ENCODE measurements around the gene ENO3. TPM values are rescaled to one million over a fixed set of nuclear protein-coding genes. Genes with fewer than 3 reads are reported as not detected.

Gene ENO3
- total RNA-seq, 2 experiments from 2014 or later, result 31.3 to 34.0 TPM

DNA sequence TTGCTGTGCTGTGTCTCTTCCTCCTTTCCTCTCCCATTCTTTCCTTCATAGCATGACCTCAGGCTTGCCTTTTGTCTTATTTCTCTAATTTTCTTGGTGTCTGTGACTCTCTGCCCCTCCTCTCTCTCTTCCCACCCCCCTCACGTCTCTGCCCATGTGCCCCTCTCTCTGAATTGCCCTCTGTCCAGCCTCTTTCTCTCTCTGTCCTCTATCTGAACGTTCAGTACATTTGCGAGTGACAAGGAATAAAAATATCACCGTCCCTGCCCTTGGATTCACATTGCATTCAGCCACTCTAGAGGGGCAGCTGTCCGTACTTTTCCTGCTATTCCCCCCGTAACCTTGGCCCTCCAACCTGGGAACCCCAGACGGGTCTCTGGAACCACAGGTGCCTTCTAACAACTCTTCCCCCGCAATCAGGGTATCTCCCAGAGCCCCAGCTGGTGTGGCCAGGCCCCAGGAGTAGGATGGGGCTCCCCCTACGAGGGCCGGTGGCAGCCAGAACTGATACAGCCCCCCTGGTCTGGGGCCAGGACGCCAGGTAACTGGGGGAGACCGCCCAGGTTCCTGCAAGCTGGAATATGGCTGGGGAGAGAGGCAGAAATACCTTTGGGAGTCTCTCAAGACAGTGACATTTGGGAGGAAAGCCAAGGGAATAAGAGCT is 48.6 kb downstream of the ENO3 start:
- Mint-ChIP-seq H3K27ac (no peak overlapping the region), H3K4me3 (peak overlapping the region; percentile 79), H3K9me3 (no peaks in the 10 kb centered on the region), H3K36me3 (ENCODE audit: low read depth) (peaks cover 24% of the 10 kb centered on the region), H3K27me3 (peaks cover 1% of the 10 kb centered on the region), H3K4me1 (ENCODE audit: low read depth) (peaks cover 17% of the 10 kb centered on the region)
- no peak for ATAC-seq
- DNase-seq, result no peak
- no peak for TF ChIP-seq CTCF (IDR thresholded peaks at IDR 0.05)
- intact Hi-C loops (cut with micrococcal nuclease), result no loop called here
- POLR2A ChIA-PET, result interaction anchor here (1.0 to 1.5 kb wide), 4 partner anchors 9 to 35 kb away, joined by 3 to 4 read pairs (median 4); partner anchors contain the start of gene SLC52A1
- CTCF ChIA-PET, result interaction anchor here (0.7 to 1.2 kb wide), 3 partner anchors 62 to 91 kb away, joined by 3 to 4 read pairs (median 3); no protein-coding TSS in a partner anchor

DNA sequence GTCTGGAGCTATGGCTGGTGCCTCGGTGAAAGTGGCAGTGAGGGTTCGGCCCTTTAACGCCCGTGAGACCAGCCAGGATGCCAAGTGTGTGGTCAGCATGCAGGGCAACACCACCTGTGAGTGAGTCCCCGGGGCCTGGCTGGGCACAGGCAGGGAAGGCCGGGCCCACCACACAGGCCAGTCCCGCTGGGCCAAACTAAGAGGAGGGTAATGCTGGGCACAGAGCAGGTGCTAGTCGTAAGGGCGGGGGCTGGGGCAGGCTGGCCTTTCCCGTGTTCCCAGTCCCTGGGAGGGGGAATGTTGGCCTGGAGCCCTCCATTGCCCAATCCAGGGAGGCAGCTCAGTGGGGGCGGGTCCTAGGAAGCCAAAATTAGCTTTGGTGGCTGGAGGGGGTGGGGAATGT is 49.3 kb downstream of the ENO3 start:
- peaks cover 26% of the 10 kb centered on the region for H3K36me3 Mint-ChIP-seq (ENCODE audit: low read depth)
- no peak overlapping the region for H3K4me3 Mint-ChIP-seq
- intact Hi-C loops (cut with micrococcal nuclease), result no loop called here
- H3K27ac Mint-ChIP-seq, result no peak overlapping the region
- peaks cover 15% of the 10 kb centered on the region for H3K4me1 Mint-ChIP-seq (ENCODE audit: low read depth)
- peaks cover 1% of the 10 kb centered on the region for H3K27me3 Mint-ChIP-seq
- no peaks in the 10 kb centered on the region for H3K9me3 Mint-ChIP-seq
- DNase-seq (no peak), ATAC-seq (no peak)
- ChIA-PET POLR2A (interaction anchor here (1.1 to 1.5 kb wide), 3 partner anchors 10 to 18 kb away, joined by 3 to 4 read pairs (median 4); no protein-coding TSS in a partner anchor), CTCF (interaction anchor here (0.9 to 1.2 kb wide), 3 partner anchors 62 to 119 kb away, joined by 3 to 4 read pairs (median 3); no protein-coding TSS in a partner anchor)
- TF ChIP-seq CTCF (IDR thresholded peaks at IDR 0.05), result no peak

DNA sequence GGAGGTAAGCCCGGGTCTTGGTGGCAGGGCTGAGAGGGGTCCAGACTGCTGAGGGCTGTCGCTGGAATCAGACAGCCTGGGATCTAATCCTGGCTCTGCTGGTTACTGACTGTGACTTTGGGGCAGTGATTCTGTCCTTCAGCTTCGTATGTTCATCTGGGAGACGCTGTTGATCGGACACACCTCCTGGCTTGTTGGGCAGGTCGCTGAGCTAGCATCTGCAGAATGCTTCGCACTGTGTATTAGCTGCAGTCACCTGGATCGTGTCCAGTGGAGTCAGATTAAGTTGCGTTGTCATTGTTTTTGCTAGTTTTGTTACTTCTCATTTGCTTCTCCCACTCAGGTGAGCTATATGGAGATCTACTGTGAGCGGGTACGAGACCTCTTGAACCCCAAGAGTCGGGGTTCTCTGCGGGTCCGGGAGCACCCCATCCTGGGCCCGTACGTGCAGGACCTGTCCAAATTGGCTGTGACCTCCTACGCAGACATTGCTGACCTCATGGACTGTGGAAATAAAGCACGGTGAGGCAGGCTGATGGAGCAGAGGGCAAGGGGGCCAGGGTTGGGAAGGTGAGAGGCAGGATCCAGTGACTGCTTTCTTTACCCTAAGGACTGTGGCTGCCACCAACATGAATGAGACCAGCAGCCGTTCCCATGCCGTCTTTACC is 51.3 kb downstream of the ENO3 start:
- intact Hi-C loops (cut with micrococcal nuclease), result no loop called here
- CTCF ChIA-PET, result no interaction called here
- Mint-ChIP-seq H3K9me3 (no peaks in the 10 kb centered on the region), H3K4me1 (ENCODE audit: low read depth) (peaks cover 9% of the 10 kb centered on the region), H3K27ac (no peak overlapping the region), H3K4me3 (no peak overlapping the region), H3K36me3 (ENCODE audit: low read depth) (peaks cover 35% of the 10 kb centered on the region), H3K27me3 (no peaks in the 10 kb centered on the region)
- ATAC-seq (no peak), DNase-seq (no peak)
- POLR2A ChIA-PET, result interaction anchor here (0.7 to 0.9 kb wide), 2 partner anchors 14 to 15 kb away, joined by 3 to 4 read pairs; no protein-coding TSS in a partner anchor
- TF ChIP-seq CTCF (IDR thresholded peaks at IDR 0.05), result no peak

DNA sequence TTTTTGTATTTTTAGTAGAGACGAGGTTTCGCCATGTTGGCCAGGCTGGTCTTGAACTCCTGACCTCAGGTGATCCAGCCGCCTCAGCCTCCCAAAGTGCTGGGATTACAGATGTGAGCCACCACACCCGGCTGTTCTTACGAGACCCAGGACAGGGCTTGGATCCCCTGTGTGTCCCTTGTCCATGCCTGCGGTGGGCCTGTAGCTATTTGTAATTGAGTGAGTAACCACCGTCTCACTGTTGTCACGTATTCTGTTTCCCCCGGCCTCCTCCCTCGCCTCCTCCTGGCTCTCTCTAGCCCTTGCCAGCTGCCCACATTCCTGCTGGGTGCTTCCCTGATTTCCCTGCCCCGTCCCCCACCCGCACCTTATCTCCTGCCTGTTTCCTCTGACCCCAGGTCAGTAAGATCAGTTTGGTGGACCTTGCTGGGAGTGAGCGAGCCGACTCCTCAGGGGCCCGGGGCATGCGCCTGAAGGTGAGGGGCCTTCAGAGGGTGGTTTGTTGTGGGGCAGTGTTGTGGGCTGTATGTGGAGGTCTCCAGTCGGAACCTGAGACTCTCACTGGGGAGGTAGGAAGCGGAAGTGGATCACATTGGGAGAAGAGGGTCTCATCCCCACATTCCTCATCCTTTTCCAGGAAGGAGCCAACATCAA is 52.4 kb downstream of the ENO3 start:
- DNase-seq (no peak), ATAC-seq (no peak)
- POLR2A ChIA-PET, result no interaction called here
- H3K36me3 Mint-ChIP-seq (ENCODE audit: low read depth), result peaks cover 42% of the 10 kb centered on the region
- no peaks in the 10 kb centered on the region for H3K27me3 Mint-ChIP-seq
- no peak for TF ChIP-seq CTCF (IDR thresholded peaks at IDR 0.05)
- no peak overlapping the region for H3K27ac Mint-ChIP-seq
- peaks cover 9% of the 10 kb centered on the region for H3K4me1 Mint-ChIP-seq (ENCODE audit: low read depth)
- intact Hi-C loops (cut with micrococcal nuclease), result no loop called here
- CTCF ChIA-PET, result no interaction called here
- no peak overlapping the region for H3K4me3 Mint-ChIP-seq
- no peaks in the 10 kb centered on the region for H3K9me3 Mint-ChIP-seq

Small RNA genes lying within 50 kb of the gene (microRNA-seq; reads per million reads assigned to microRNA genes)
- gene MIR6864 (ENCODE audit: borderline microRNAs expressed, borderline replicate concordance) (not detected), gene MIR6865 (ENCODE audit: borderline microRNAs expressed, borderline replicate concordance) (not detected)

Other genes starting within 250 kb of the ENO3 start
- gene PELP1, start 247.0 kb upstream of the ENO3 start, total RNA-seq, result 100 to 1,000 TPM; 108 to 117 TPM
- 100 to 1,000 TPM; 163 to 176 TPM for gene ARRB2, start 240.5 kb upstream of the ENO3 start, total RNA-seq
- 10 to 100 TPM; 19.0 to 23.8 TPM for gene MED11, start 219.7 kb upstream of the ENO3 start, total RNA-seq
- gene ZMYND15, start 211.3 kb upstream of the ENO3 start, total RNA-seq, result not detected
- gene CXCL16, start 211.2 kb upstream of the ENO3 start, total RNA-seq, result 1 to 10 TPM; 2.0 to 2.5 TPM
- gene TM4SF5, start 179.2 kb upstream of the ENO3 start, total RNA-seq, result not detected
- not detected for gene VMO1, start 164.8 kb upstream of the ENO3 start, total RNA-seq
- gene GLTPD2, start 162.2 kb upstream of the ENO3 start, total RNA-seq, result not detected
- 100 to 1,000 TPM; 131 to 139 TPM for gene PSMB6, start 155.0 kb upstream of the ENO3 start, total RNA-seq
- 1 to 10 TPM; 6.2 to 6.8 TPM for gene PLD2, start 144.0 kb upstream of the ENO3 start, total RNA-seq
- 10 to 100 TPM; 50.8 to 51.5 TPM for gene MINK1, start 117.8 kb upstream of the ENO3 start, total RNA-seq
- 1 to 10 TPM; 3.0 to 3.6 TPM for gene C17orf107, start 51.6 kb upstream of the ENO3 start, total RNA-seq
- gene CHRNE, start 48.0 kb upstream of the ENO3 start, total RNA-seq, result under 1 TPM; 0.45 to 0.78 TPM
- gene GP1BA, start 18.8 kb upstream of the ENO3 start, total RNA-seq, result not detected
- 10 to 100 TPM; 80.8 to 87.0 TPM for gene SLC25A11, start 11.1 kb upstream of the ENO3 start, total RNA-seq
- gene RNF167, start 10.9 kb upstream of the ENO3 start, total RNA-seq, result 100 to 1,000 TPM; 144 to 152 TPM
- gene PFN1, start 2.6 kb upstream of the ENO3 start, total RNA-seq, result 1,000 to 10,000 TPM; 1,726 to 1,759 TPM
- 10 to 100 TPM; 62.7 to 62.9 TPM for gene SPAG7, start 16.7 kb downstream of the ENO3 start, total RNA-seq
- gene CAMTA2, start 36.6 kb downstream of the ENO3 start, total RNA-seq, result 10 to 100 TPM; 91.5 to 99.0 TPM
- gene INCA1, start 46.4 kb downstream of the ENO3 start, total RNA-seq, result under 1 TPM in 1 of 2 experiments, not detected in 1; 0.63 TPM
- gene KIF1C, start 46.8 kb downstream of the ENO3 start, total RNA-seq, result 10 to 100 TPM; 35.7 to 37.4 TPM
- gene SLC52A1, start 84.3 kb downstream of the ENO3 start, total RNA-seq, result under 1 TPM; 0.13 to 0.14 TPM
- 1 to 10 TPM; 1.5 to 1.9 TPM for gene ZFP3, start 127.3 kb downstream of the ENO3 start, total RNA-seq
- gene ZNF232, start 160.8 kb downstream of the ENO3 start, total RNA-seq, result 10 to 100 TPM; 16.5 to 19.3 TPM
- under 1 TPM; 0.04 to 0.07 TPM for gene USP6, start 164.9 kb downstream of the ENO3 start, total RNA-seq
- gene ZNF594, start 240.7 kb downstream of the ENO3 start, total RNA-seq, result 1 to 10 TPM; 7.7 to 8.7 TPM